ENCODE measurements around the gene MXRA7. TPM values are rescaled to one million over a fixed set of nuclear protein-coding genes. Genes with fewer than 3 reads are reported as not detected.

The MXRA7 gene
- total and polyA plus RNA-seq, 2 donors (not counting 1 experiment from before 2014, with no cell fraction given), result 5.5 to 16.1 TPM

- H3K79me2 ChIP-seq (ENCODE audit: control insufficient read depth, insufficient read depth, low read length), result peaks cover 73% of the 10 kb centered on the region
- TF ChIP-seq EZH2 (IDR thresholded peaks at IDR 0.05; ENCODE audit: borderline replicate concordance, insufficient read depth, low read depth, low read length, poor library complexity, severe bottlenecking), result no peak
- TF ChIP-seq CTCF (IDR thresholded peaks at IDR 0.05), result no peak
- H3K27me3 ChIP-seq (replicated peaks in 1 of 4; ENCODE audit: control extremely low read depth in 1 of 4, control insufficient read depth in 3 of 4, insufficient read depth in 4 of 4, low read length in 3 of 4), result no peaks in the 10 kb centered on the region
- peak within 1 kb of the TSS; percentile 87 for H3K9ac ChIP-seq (ENCODE audit: low read length)
- intact Hi-C loops (cut with micrococcal nuclease), result loop anchor here (1.0 to 5.0 kb wide), 5 partner anchors 11 to 1220 kb away; partner anchors contain the start of genes CASKIN2, JMJD6, METTL23 and SEC14L1
- H3K9me3 ChIP-seq (ENCODE audit: control extremely low read depth in 1 of 3, control insufficient read depth in 2 of 3, insufficient read depth in 1 of 3, low read length in 2 of 3), result no peaks in the 10 kb centered on the region
- ChIA-PET CTCF (interaction anchor here (4.3 kb wide), 1 partner anchor 10 kb away, joined by 29 read pairs; the partner anchor contains the start of genes JMJD6 and METTL23), POLR2A (interaction anchor here (0.6 to 5.6 kb wide), 7 partner anchors 10 to 372 kb away, joined by 3 to 75 read pairs (median 6); partner anchors contain the start of genes JMJD6 and METTL23)
- H3K27ac ChIP-seq (ENCODE audit: low read length in 2 of 2), result peak within 1 kb of the TSS; percentile 95 to 97
- H3K9me3 Mint-ChIP-seq (ENCODE audit: insufficient read depth), result no peaks in the 10 kb centered on the region
- peaks cover 35 to 36% of the 10 kb centered on the region in 2 donors for H3K4me1 ChIP-seq (ENCODE audit: control insufficient read depth in 2 of 2, insufficient read depth in 2 of 2, low read length in 2 of 2)
- peak within 1 kb of the TSS; percentile 95 to 99 (median 97) for H3K4me3 ChIP-seq (ENCODE audit: control extremely low read depth in 1 of 5, extremely low read depth in 1 of 5, insufficient read depth in 1 of 5, low read depth in 2 of 5, low read length in 4 of 5)
- peak within 1 kb of the TSS; percentile 84 for H2AFZ ChIP-seq (ENCODE audit: insufficient read depth, low read depth, low read length, poor library complexity, severe bottlenecking)
- peaks cover 0 to 42% of the 10 kb centered on the region in 2 experiments for H3K36me3 ChIP-seq (replicated peaks in 1 of 2; ENCODE audit: control extremely low read depth in 1 of 2, control insufficient read depth in 1 of 2, extremely low read depth in 1 of 2, insufficient read depth in 2 of 2, low read length in 1 of 2)
- peak; percentile 99 for DNase-seq
- H3K4me3 Mint-ChIP-seq, result peak within 1 kb of the TSS; percentile 97
- H3K4me1 Mint-ChIP-seq, result peaks cover 53% of the 10 kb centered on the region
- peaks cover 9% of the 10 kb centered on the region for H4K20me1 ChIP-seq (ENCODE audit: control insufficient read depth, insufficient read depth, low read length, poor library complexity, severe bottlenecking)
- no peaks in the 10 kb centered on the region for H3K27me3 Mint-ChIP-seq
- H3K4me2 ChIP-seq (replicated peaks; ENCODE audit: low read depth, low read length, poor library complexity, severe bottlenecking), result peak within 1 kb of the TSS; percentile 92
- WGBS (ENCODE audit: insufficient coverage), result under 1% methylated on average over 53 of the region's 60 CpGs
- H3K27ac Mint-ChIP-seq, result peak within 1 kb of the TSS; percentile 99
- ATAC-seq (ENCODE audit: low read depth), result peak; percentile 76
Measured at GRCh38 chr17:76737082-76737675, 26.4 kb upstream of the MXRA7 start, which contains the start of gene SRSF2. SRSF2 (minus strand) TSS chr17:76737331; CDS start chr17:76737160, 171 bp downstream.

All from B cell (primary cell).